BE2C (cell line): ENCODE data around the gene TULP1.
A peak's percentile ranks its signal among the peaks of the same experiment; 100 is the strongest.

Experiments
- DNase-seq: peaks from one replicate; pipeline ENCODE4 v3.0.0-alpha.2; 2020
- H3K27me3 ChIP-seq: fragments of 250-450 bp; sonication (Bioruptor Pico); 2 replicates; pipeline ENCODE4 v1.5.1; 2020; ENCODE audit warnings: mild to moderate bottlenecking
- H3K36me3 ChIP-seq: fragments of 250-450 bp; sonication (Bioruptor Pico); 2 replicates; pipeline ENCODE4 v1.5.1; 2020; ENCODE audit warnings: mild to moderate bottlenecking
- H3K4me1 ChIP-seq: fragments of 250-450 bp; sonication (Bioruptor Pico); 2 replicates; pipeline ENCODE4 v1.5.1; 2020
- H3K4me3 ChIP-seq: 2 replicates; pipeline ENCODE4 v1.5.1; 2011; ENCODE audit warnings: low read depth, low read length
- H3K9me3 ChIP-seq: fragments of 250-450 bp; sonication (Bioruptor Pico); 2 replicates; pipeline ENCODE4 v1.5.1; 2020
- CTCF ChIP-seq: IDR thresholded peaks from 2 replicates; pipeline ENCODE4 v1.5.1; 2012; ENCODE audit warnings: mild to moderate bottlenecking, low read depth, low read length

Gene TULP1

GRCh38 chr6:35474131-35474941 lies 38.4 kb downstream of the TULP1 start:
- TF ChIP-seq CTCF: no peak
- Histone ChIP-seq H3K36me3 (peaks cover 58% of the 10 kb centered on the region), H3K4me3 (no peak overlapping the region), H3K4me1 (peaks cover 11% of the 10 kb centered on the region), H3K9me3 (no peaks in the 10 kb centered on the region), H3K27me3 (no peaks in the 10 kb centered on the region)
- no peak for DNase-seq

- Histone ChIP-seq H3K9me3 (no peaks in the 10 kb centered on the region), H3K36me3 (peaks cover 64% of the 10 kb centered on the region), H3K27me3 (no peaks in the 10 kb centered on the region), H3K4me3 (no peak overlapping the region), H3K4me1 (peaks cover 11% of the 10 kb centered on the region)
- DNase-seq: no peak
- no peak for TF ChIP-seq CTCF
Measured at GRCh38 chr6:35473850-35474130, 38.9 kb downstream of the TULP1 start.

- DNase-seq: no peak
- H3K9me3 ChIP-seq: no peaks in the 10 kb centered on the region
- no peaks in the 10 kb centered on the region for H3K27me3 ChIP-seq
- H3K4me1 ChIP-seq: peaks cover 11% of the 10 kb centered on the region
- no peak overlapping the region for H3K4me3 ChIP-seq
- peaks cover 68% of the 10 kb centered on the region for H3K36me3 ChIP-seq
- no peak for TF ChIP-seq CTCF
Measured at GRCh38 chr6:35473075-35473849, 39.4 kb downstream of the TULP1 start.

- H3K36me3 ChIP-seq: peaks cover 68% of the 10 kb centered on the region
- H3K4me3 ChIP-seq: peak overlapping the region; percentile 99
- H3K9me3 ChIP-seq: no peaks in the 10 kb centered on the region
- no peak for TF ChIP-seq CTCF
- no peaks in the 10 kb centered on the region for H3K27me3 ChIP-seq
- H3K4me1 ChIP-seq: peaks cover 15% of the 10 kb centered on the region
- no peak for DNase-seq
Measured at GRCh38 chr6:35471836-35472345, 40.8 kb downstream of the TULP1 start.

- H3K27me3 ChIP-seq: no peaks in the 10 kb centered on the region
- H3K9me3 ChIP-seq: no peaks in the 10 kb centered on the region
- peak overlapping the region; percentile 99 for H3K4me3 ChIP-seq
- H3K36me3 ChIP-seq: peaks cover 68% of the 10 kb centered on the region
- no peak for DNase-seq
- H3K4me1 ChIP-seq: peaks cover 15% of the 10 kb centered on the region
- TF ChIP-seq CTCF: no peak
Measured at GRCh38 chr6:35470663-35471120, 42.0 kb downstream of the TULP1 start.
